Panc1 (cell line): ENCODE data around the gene CACNA1G.

Source experiments
- CTCF ChIP-seq: fragments of 450-650 bp; IDR thresholded peaks from 2 replicates; pipeline ENCODE4 v1.5.1; 2017; ENCODE audit warnings: mild to moderate bottlenecking
- POLR2AphosphoS5 ChIP-seq: IDR thresholded peaks from 2 replicates; pipeline ENCODE4 v1.6.1; 2012; ENCODE audit warnings: mild to moderate bottlenecking, low read depth, low read length, moderate library complexity
- REST ChIP-seq, 2 experiments: IDR thresholded peaks; 2 replicates each; pipeline ENCODE4 v1.6.1; 2011 to 2012; ENCODE audit warnings: low read depth in 2 of 2, control low read depth in 1 of 2, low read length in 1 of 2, mild to moderate bottlenecking in 1 of 2, moderate library complexity in 1 of 2; ENCODE audit not compliant: insufficient read depth in 1 of 2
- SIN3A ChIP-seq: IDR thresholded peaks from 2 replicates; pipeline ENCODE4 v1.6.1; 2012; ENCODE audit warnings: low read depth, mild to moderate bottlenecking, low read length, moderate library complexity, borderline replicate concordance; ENCODE audit not compliant: insufficient read depth
- TCF7L2 ChIP-seq: IDR thresholded peaks from 2 replicates; pipeline ENCODE4 v1.6.1; 2011; ENCODE audit warnings: mild to moderate bottlenecking, low read depth, low read length, inconsistent platforms

GRCh38 chr17:50632637-50633036 is 72.1 kb downstream of the CACNA1G start:
- TF ChIP-seq POLR2AphosphoS5 = no peak
- no peak for TF ChIP-seq REST (IDR thresholded peaks at IDR 0.05; ENCODE audit: insufficient read depth in 1 of 2, low read depth in 2 of 2, low read length in 1 of 2)
- no peak for TF ChIP-seq CTCF
- no peak for TF ChIP-seq SIN3A
- TF ChIP-seq TCF7L2 = no peak
